Activated B cell treated with CpG ODN at 0.5 μM for 24 hours (primary cell): ENCODE measurements around the gene CASP8AP2. TPM values are rescaled to one million over a fixed set of nuclear protein-coding genes. Genes with fewer than 3 reads are reported as not detected.
"Not testable (repeated sequence)": the region's sequence is repeated elsewhere in the genome, so short reads cannot be mapped to it uniquely, and the experiment has no call there.

Source experiments
- ATAC-seq: fragments of 200-7000 bp; cut with Tn5 transposase; one replicate; pipeline ENCODE4 v1.10.0; 2021; ENCODE audit warnings: low read depth, mild to moderate bottlenecking, moderate library complexity
- CTCF ChIA-PET: fragments of 350-600 bp; sonication (Branson Sonifier 250); formaldehyde crosslinking; loops from one replicate; lab custom pipeline; 2021; ENCODE audit warnings: antibody characterized with exemption; lab: Charles Lee
- POLR2A ChIA-PET: fragments of 350-600 bp; sonication (Branson Sonifier 250); formaldehyde crosslinking; loops from one replicate; lab custom pipeline; 2021; ENCODE audit warnings: antibody characterized with exemption; lab: Charles Lee
- DNase-seq: peaks from one replicate; pipeline ENCODE4 v3.0.0; 2022
- H3K27ac Mint-ChIP-seq: one replicate; pipeline ENCODE4 v1.8.0; 2020; ENCODE audit warnings: mixed read lengths
- H3K27me3 Mint-ChIP-seq: one replicate; pipeline ENCODE4 v1.8.0; 2021; ENCODE audit warnings: mixed read lengths
- H3K36me3 Mint-ChIP-seq: one replicate; pipeline ENCODE4 v1.8.0; 2021; ENCODE audit warnings: low read depth, mixed read lengths
- H3K4me1 Mint-ChIP-seq: one replicate; pipeline ENCODE4 v1.8.0; 2021; ENCODE audit warnings: mixed read lengths
- H3K4me3 Mint-ChIP-seq: one replicate; pipeline ENCODE4 v1.8.0; 2020; ENCODE audit warnings: mild to moderate bottlenecking, mixed read lengths
- H3K9me3 Mint-ChIP-seq: one replicate; pipeline ENCODE4 v1.8.0; 2020; ENCODE audit warnings: mixed read lengths
- intact Hi-C: fragments of 100-400 bp; cut with micrococcal nuclease; formaldehyde crosslinking; loops from one replicate; pipeline ENCODE4 v1.15.1; 2024
- total RNA-seq: library from RNA; stranded (reverse); gene quantifications from 2 replicates; pipeline ENCODE4 v1.2.3, GENCODE V29; 2022
- TF ChIP-seq, protein P1 (sequence below): fragments of 200-600 bp; IDR thresholded peaks from one replicate; pipeline ENCODE4 v1.8.0; 2022; ENCODE audit warnings: antibody characterized with exemption, mild to moderate bottlenecking

Gene CASP8AP2
- total RNA-seq, 1 donor from 2014 or later: 17.8 TPM

GRCh38 chr6:89842228-89842627 is 12.5 kb downstream of the CASP8AP2 start:
- ATAC-seq: no peak
- TF ChIP-seq, protein P1, sequence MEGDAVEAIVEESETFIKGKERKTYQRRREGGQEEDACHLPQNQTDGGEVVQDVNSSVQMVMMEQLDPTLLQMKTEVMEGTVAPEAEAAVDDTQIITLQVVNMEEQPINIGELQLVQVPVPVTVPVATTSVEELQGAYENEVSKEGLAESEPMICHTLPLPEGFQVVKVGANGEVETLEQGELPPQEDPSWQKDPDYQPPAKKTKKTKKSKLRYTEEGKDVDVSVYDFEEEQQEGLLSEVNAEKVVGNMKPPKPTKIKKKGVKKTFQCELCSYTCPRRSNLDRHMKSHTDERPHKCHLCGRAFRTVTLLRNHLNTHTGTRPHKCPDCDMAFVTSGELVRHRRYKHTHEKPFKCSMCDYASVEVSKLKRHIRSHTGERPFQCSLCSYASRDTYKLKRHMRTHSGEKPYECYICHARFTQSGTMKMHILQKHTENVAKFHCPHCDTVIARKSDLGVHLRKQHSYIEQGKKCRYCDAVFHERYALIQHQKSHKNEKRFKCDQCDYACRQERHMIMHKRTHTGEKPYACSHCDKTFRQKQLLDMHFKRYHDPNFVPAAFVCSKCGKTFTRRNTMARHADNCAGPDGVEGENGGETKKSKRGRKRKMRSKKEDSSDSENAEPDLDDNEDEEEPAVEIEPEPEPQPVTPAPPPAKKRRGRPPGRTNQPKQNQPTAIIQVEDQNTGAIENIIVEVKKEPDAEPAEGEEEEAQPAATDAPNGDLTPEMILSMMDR: no peak
- CTCF ChIA-PET: interaction anchor here (0.6 kb wide), 1 partner anchor 10 kb away, joined by 3 read pairs; no protein-coding TSS in a partner anchor
- no peak overlapping the region for H3K27ac Mint-ChIP-seq
- DNase-seq: no peak
- no peaks in the 10 kb centered on the region for H3K9me3 Mint-ChIP-seq
- peaks cover 29% of the 10 kb centered on the region for H3K4me1 Mint-ChIP-seq
- H3K27me3 Mint-ChIP-seq: no peaks in the 10 kb centered on the region
- intact Hi-C loops: no loop called here
- POLR2A ChIA-PET: interaction anchor here (0.6 kb wide), 1 partner anchor 51 kb away, joined by 11 read pairs; no protein-coding TSS in a partner anchor
- H3K36me3 Mint-ChIP-seq: peaks cover 28% of the 10 kb centered on the region
- H3K4me3 Mint-ChIP-seq: no peak overlapping the region

DNA sequence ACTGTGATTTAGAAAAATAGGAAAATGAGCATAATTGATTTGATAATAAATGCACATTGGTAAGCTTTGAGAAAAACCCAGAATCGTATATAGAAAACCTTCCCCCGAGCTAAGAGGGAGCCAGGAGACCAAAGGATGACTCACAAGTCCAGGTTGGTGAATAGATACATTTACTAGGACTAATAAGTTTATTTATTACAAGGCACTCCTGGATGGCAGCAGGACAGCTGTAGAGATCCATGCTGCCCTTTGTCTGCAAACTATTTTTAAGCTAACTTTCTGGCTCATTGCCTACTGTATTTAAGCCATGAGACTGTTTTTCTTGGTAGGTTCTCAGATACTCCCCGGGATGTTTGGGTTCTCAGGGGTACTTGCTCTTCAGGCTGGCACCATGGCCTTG is 13.4 kb downstream of the CASP8AP2 start:
- DNase-seq (no peak), ATAC-seq (no peak)
- TF ChIP-seq, protein P1: no peak
- H3K36me3 Mint-ChIP-seq: peaks cover 32% of the 10 kb centered on the region
- no peak overlapping the region for H3K27ac Mint-ChIP-seq
- ChIA-PET POLR2A (no interaction called here), CTCF (no interaction called here)
- no peaks in the 10 kb centered on the region for H3K27me3 Mint-ChIP-seq
- peaks cover 24% of the 10 kb centered on the region for H3K4me1 Mint-ChIP-seq
- no peak overlapping the region for H3K4me3 Mint-ChIP-seq
- intact Hi-C loops: no loop called here
- no peaks in the 10 kb centered on the region for H3K9me3 Mint-ChIP-seq

DNA sequence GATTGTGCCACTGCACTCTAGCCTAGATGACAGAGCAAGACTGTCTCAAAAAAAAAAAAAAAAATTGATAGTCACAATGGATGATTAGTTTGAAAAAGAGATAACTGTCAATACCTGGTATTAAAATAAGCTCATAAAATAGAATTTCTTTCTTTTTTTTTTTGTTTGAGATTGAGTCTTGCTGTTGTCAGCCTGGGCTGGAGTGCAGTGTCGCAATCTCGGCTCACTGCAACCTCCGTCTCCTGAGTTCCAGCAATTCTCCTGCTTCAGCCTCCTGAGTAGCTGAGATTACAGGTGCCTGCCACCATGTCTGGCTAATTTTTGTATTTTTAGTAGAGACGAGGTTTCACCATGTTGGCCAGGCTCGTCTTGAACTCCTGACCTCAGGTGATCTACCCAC is 17.8 kb downstream of the CASP8AP2 start:
- intact Hi-C loops, H3K27me3 Mint-ChIP-seq, H3K9me3 Mint-ChIP-seq, CTCF ChIA-PET, DNase-seq, POLR2A ChIA-PET, H3K27ac Mint-ChIP-seq, ATAC-seq, H3K4me3 Mint-ChIP-seq: not testable (repeated sequence)
- peaks cover 32% of the 10 kb centered on the region for H3K36me3 Mint-ChIP-seq
- peaks cover 12% of the 10 kb centered on the region for H3K4me1 Mint-ChIP-seq

- DNase-seq (no peak), ATAC-seq (no peak)
- CTCF ChIA-PET: no interaction called here
- Mint-ChIP-seq H3K4me1 (peaks cover 1% of the 10 kb centered on the region), H3K27me3 (no peaks in the 10 kb centered on the region), H3K36me3 (peaks cover 59% of the 10 kb centered on the region), H3K4me3 (no peak overlapping the region), H3K9me3 (no peaks in the 10 kb centered on the region), H3K27ac (no peak overlapping the region)
- intact Hi-C loops: no loop called here
- TF ChIP-seq, protein P1: no peak
- POLR2A ChIA-PET: interaction anchor here (0.7 kb wide), 1 partner anchor 559 kb away, joined by 7 read pairs; no protein-coding TSS in a partner anchor
These were observed 23.4 kb downstream of the CASP8AP2 start for GRCh38 chr6:89853068-89853467.

GRCh38 chr6:89858041-89858440 is 28.4 kb downstream of the CASP8AP2 start:
- no peaks in the 10 kb centered on the region for H3K9me3 Mint-ChIP-seq
- ChIA-PET CTCF (no interaction called here), POLR2A (interaction anchor here (0.6 kb wide), 1 partner anchor 407 kb away, joined by 5 read pairs; no protein-coding TSS in a partner anchor)
- H3K4me1 Mint-ChIP-seq: peaks cover 17% of the 10 kb centered on the region
- TF ChIP-seq, protein P1: no peak
- H3K27me3 Mint-ChIP-seq: no peaks in the 10 kb centered on the region
- ATAC-seq: no peak
- H3K4me3 Mint-ChIP-seq: no peak overlapping the region
- intact Hi-C loops: loop anchor here (5.0 kb wide), 1 partner anchor 41 kb away; the partner anchor contains the start of gene MDN1
- DNase-seq: no peak
- no peak overlapping the region for H3K27ac Mint-ChIP-seq
- H3K36me3 Mint-ChIP-seq: peaks cover 72% of the 10 kb centered on the region

GRCh38 chr6:89859744-89860143 is 30.1 kb downstream of the CASP8AP2 start:
- DNase-seq (no peak), ATAC-seq (no peak)
- Mint-ChIP-seq H3K4me1 (peaks cover 18% of the 10 kb centered on the region), H3K27me3 (no peaks in the 10 kb centered on the region), H3K4me3 (no peak overlapping the region), H3K27ac (no peak overlapping the region), H3K9me3 (no peaks in the 10 kb centered on the region), H3K36me3 (peaks cover 66% of the 10 kb centered on the region)
- ChIA-PET POLR2A (no interaction called here), CTCF (no interaction called here)
- TF ChIP-seq, protein P1: no peak
- intact Hi-C loops: loop anchor here (5.0 kb wide), 1 partner anchor 42 kb away; the partner anchor contains the start of gene MDN1
